Rectal smooth muscle tissue (tissue), 1 donor: ENCODE results near the gene ITM2B.

Experiments
- H3K27ac ChIP-seq: one replicate; pipeline ENCODE4 v1.7.0; 2013; ENCODE audit warnings: low read depth, low read length, inconsistent platforms
- H3K27me3 ChIP-seq: one replicate; pipeline ENCODE4 v1.7.0; 2013; ENCODE audit warnings: low read length; ENCODE audit not compliant: control insufficient read depth, insufficient read depth
- H3K36me3 ChIP-seq: one replicate; pipeline ENCODE4 v1.7.0; 2013; ENCODE audit warnings: low read length; ENCODE audit not compliant: control insufficient read depth, insufficient read depth
- H3K4me1 ChIP-seq: one replicate; pipeline ENCODE4 v1.7.0; 2013; ENCODE audit warnings: low read length; ENCODE audit not compliant: control insufficient read depth, insufficient read depth
- H3K4me3 ChIP-seq: one replicate; pipeline ENCODE4 v1.7.0; 2013; ENCODE audit warnings: low read length
- H3K9ac ChIP-seq: one replicate; pipeline ENCODE4 v1.7.0; 2013; ENCODE audit warnings: low read length

Gene ITM2B

GRCh38 chr13:48251611-48252081 lies 18.6 kb downstream of the ITM2B start:
- H3K27me3 ChIP-seq, result no peaks in the 10 kb centered on the region
- H3K9ac ChIP-seq, result no peak overlapping the region
- no peak overlapping the region for H3K27ac ChIP-seq
- no peaks in the 10 kb centered on the region for H3K4me1 ChIP-seq
- H3K36me3 ChIP-seq, result peaks cover 5% of the 10 kb centered on the region
- no peak overlapping the region for H3K4me3 ChIP-seq

DNA sequence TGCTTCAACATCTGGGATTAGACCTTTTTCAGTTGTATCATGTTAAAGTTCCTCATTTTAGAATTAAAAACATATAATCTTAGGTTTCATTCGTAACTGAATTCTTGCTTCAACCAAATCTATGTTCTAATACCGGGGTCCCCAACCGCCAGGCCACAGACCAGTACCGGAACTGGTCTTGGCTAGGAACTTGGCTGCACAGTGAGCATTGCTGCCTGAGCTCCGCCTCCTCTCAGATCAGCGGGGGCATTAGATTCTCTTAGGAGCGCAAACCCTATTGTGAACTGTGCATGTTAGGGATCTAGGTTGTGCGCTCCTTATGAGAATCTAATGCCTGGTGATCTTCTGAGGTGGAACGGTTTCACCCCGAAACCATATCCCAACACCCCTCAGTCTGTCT lies 19.2 kb downstream of the ITM2B start:
- Histone ChIP-seq H3K4me3 (no peak overlapping the region), H3K27me3 (no peaks in the 10 kb centered on the region), H3K9ac (no peak overlapping the region), H3K4me1 (no peaks in the 10 kb centered on the region), H3K36me3 (peaks cover 7% of the 10 kb centered on the region), H3K27ac (no peak overlapping the region)

DNA sequence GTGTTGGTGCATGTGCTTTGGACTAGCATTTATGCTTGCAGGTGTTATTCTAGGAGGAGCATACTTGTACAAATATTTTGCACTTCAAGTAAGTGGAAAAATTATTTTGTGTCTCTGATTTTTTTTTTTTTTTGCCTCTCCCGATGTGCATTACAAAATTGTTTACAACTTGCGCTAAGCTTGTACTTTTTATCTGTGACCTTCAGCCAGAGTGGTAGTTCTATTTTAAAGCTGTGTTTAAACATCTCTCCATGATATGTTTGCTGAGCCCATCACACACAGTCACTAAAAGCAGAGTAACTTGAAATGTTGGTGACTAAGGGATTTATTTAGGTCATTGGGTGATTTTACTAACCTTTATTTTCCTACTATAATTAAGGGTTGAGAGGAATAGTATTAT lies 20.8 kb downstream of the ITM2B start:
- Histone ChIP-seq H3K27ac (no peak overlapping the region), H3K36me3 (peaks cover 12% of the 10 kb centered on the region), H3K4me1 (no peaks in the 10 kb centered on the region), H3K27me3 (no peaks in the 10 kb centered on the region), H3K4me3 (no peak overlapping the region), H3K9ac (no peak overlapping the region)

DNA sequence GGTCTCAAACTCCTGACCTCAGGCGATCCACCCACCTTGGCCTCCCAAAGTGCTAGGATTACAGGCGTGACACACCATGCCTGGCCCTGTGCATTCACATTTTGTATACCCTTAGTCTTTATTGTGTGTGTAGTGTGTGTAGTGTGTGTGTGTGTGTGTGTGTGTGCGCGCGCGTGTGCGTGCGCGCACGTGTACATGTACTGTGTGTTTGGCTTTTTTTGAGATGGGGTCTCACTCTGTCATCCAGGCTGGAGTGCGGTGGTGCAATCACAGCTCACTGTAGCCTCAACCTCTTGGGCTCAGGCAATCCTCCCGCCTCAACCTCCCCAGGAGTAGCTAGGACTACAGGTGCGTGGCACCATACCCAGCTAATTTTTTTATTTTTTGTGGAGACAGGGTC lies 22.1 kb downstream of the ITM2B start:
- Histone ChIP-seq H3K4me1 (no peaks in the 10 kb centered on the region), H3K9ac (no peak overlapping the region), H3K27me3 (no peaks in the 10 kb centered on the region), H3K36me3 (peaks cover 15% of the 10 kb centered on the region), H3K27ac (no peak overlapping the region), H3K4me3 (no peak overlapping the region)

DNA sequence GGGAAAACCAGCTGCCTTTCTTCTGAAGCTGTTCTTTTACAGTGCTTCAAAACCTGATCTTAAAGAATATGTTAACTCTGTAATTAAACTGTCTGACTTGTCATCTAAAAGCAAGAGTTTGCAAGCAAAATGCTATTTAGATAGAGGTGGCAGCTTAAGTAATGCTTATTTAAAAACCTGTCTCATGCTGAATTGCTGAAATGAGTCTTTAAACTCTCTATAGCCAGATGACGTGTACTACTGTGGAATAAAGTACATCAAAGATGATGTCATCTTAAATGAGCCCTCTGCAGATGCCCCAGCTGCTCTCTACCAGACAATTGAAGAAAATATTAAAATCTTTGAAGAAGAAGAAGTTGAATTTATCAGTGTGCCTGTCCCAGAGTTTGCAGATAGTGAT lies 22.9 kb downstream of the ITM2B start:
- peaks cover 15% of the 10 kb centered on the region for H3K36me3 ChIP-seq
- no peaks in the 10 kb centered on the region for H3K27me3 ChIP-seq
- H3K4me3 ChIP-seq, result no peak overlapping the region
- no peak overlapping the region for H3K27ac ChIP-seq
- no peaks in the 10 kb centered on the region for H3K4me1 ChIP-seq
- H3K9ac ChIP-seq, result no peak overlapping the region

- Histone ChIP-seq H3K4me3 (no peak overlapping the region), H3K4me1 (no peaks in the 10 kb centered on the region), H3K27ac (no peak overlapping the region), H3K27me3 (no peaks in the 10 kb centered on the region), H3K9ac (no peak overlapping the region), H3K36me3 (peaks cover 20% of the 10 kb centered on the region)
Measured at GRCh38 chr13:48258002-48258401, 25.0 kb downstream of the ITM2B start.

DNA sequence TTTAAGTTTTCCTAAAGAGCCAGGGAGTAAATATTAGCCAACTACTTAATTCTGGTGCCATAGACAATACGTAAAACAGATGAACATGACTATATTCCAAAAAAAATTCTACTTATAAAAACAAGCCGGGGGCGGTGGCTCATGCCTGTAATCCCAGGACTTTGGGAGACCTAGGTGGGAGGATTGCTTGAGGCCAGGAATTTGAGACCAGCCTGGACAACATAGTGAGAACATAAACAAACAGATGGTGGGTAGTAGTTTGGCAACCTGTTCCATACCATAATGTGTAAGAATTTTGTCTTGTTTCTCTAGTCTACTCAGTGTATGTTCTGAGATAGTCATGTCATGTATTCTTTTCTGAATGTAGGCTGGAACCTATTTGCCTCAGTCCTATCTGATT lies 25.4 kb downstream of the ITM2B start:
- Histone ChIP-seq H3K4me3 (no peak overlapping the region), H3K36me3 (peaks cover 24% of the 10 kb centered on the region), H3K9ac (no peak overlapping the region), H3K4me1 (no peaks in the 10 kb centered on the region), H3K27me3 (no peaks in the 10 kb centered on the region), H3K27ac (no peak overlapping the region)

DNA sequence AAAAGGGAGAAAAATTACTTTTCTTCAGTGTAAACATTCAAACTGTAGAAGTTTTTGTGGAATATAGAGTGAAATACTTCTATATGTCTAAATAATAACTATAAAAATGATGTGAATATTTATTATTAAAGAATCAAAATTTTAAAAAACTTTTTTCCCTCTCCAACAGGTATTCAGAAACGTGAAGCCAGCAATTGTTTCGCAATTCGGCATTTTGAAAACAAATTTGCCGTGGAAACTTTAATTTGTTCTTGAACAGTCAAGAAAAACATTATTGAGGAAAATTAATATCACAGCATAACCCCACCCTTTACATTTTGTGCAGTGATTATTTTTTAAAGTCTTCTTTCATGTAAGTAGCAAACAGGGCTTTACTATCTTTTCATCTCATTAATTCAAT lies 28.0 kb downstream of the ITM2B start:
- H3K36me3 ChIP-seq, result peaks cover 28% of the 10 kb centered on the region
- H3K4me3 ChIP-seq, result no peak overlapping the region
- no peak overlapping the region for H3K9ac ChIP-seq
- H3K27me3 ChIP-seq, result no peaks in the 10 kb centered on the region
- no peaks in the 10 kb centered on the region for H3K4me1 ChIP-seq
- no peak overlapping the region for H3K27ac ChIP-seq

GRCh38 chr13:48263196-48263595 lies 30.2 kb downstream of the ITM2B start:
- Histone ChIP-seq H3K27me3 (no peaks in the 10 kb centered on the region), H3K36me3 (peaks cover 25% of the 10 kb centered on the region), H3K4me3 (no peak overlapping the region), H3K27ac (no peak overlapping the region), H3K9ac (no peak overlapping the region), H3K4me1 (no peaks in the 10 kb centered on the region)

- no peak overlapping the region for H3K27ac ChIP-seq
- H3K9ac ChIP-seq, result no peak overlapping the region
- no peaks in the 10 kb centered on the region for H3K27me3 ChIP-seq
- H3K4me3 ChIP-seq, result no peak overlapping the region
- no peaks in the 10 kb centered on the region for H3K4me1 ChIP-seq
- H3K36me3 ChIP-seq, result peaks cover 17% of the 10 kb centered on the region
Measured at GRCh38 chr13:48264058-48264457, 31.1 kb downstream of the ITM2B start.

DNA sequence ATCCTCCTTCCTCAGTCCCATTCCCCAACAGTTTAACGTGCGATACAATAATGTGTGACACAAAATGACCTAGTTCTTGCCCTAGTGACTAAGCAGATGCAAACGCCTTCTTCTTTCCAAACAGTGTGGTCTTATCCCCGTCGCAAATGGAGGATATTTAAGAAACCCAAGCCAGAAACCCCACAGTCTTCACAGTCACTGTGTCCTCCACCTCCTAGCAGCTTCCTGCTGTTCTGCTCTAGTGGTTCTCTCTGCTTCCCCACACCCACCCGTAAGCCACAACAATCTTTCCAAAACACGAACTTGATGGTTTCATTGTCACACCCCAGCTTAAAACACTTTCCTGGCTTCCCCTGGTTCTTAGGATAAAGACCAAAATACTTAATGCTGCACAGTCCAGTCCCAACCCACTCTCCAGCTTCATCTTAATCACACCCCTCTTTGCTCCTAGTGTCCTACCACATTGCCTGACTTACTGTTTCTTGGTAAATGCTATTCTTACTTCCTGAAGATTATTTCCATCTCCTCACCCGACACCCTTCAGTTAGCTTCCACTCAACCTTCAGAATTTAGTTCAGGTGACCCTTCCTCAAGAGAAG lies 32.3 kb downstream of the ITM2B start:
- Histone ChIP-seq H3K27me3 (no peaks in the 10 kb centered on the region), H3K36me3 (peaks cover 20% of the 10 kb centered on the region), H3K4me3 (no peak overlapping the region), H3K27ac (no peak overlapping the region), H3K9ac (no peak overlapping the region), H3K4me1 (no peaks in the 10 kb centered on the region)

- H3K36me3 ChIP-seq, result peaks cover 20% of the 10 kb centered on the region
- no peak overlapping the region for H3K9ac ChIP-seq
- H3K4me3 ChIP-seq, result no peak overlapping the region
- H3K27me3 ChIP-seq, result no peaks in the 10 kb centered on the region
- H3K27ac ChIP-seq, result no peak overlapping the region
- no peaks in the 10 kb centered on the region for H3K4me1 ChIP-seq
Measured at GRCh38 chr13:48266150-48266549, 33.1 kb downstream of the ITM2B start.
